ENCODE measurements around the gene SPA17. TPM values are rescaled to one million over a fixed set of nuclear protein-coding genes. Genes with fewer than 3 reads are reported as not detected.

The SPA17 gene
- total and polyA plus RNA-seq, 2 of the 4 experiments (the other 2 are of a cell fraction), result 9.9 to 10.6 TPM

GRCh38 chr11:124693142-124693541 lies 19.4 kb downstream of the SPA17 start:
- Histone ChIP-seq H4K20me1 (ENCODE audit: insufficient read depth, low read length) (no peaks in the 10 kb centered on the region), H3K18ac (ENCODE audit: low read depth, low read length) (no peak overlapping the region), H3K9ac (ENCODE audit: low read depth, low read length) (no peak overlapping the region), H3K4me1 (ENCODE audit: control insufficient read depth, insufficient read depth, low read length) (no peaks in the 10 kb centered on the region), H4K91ac (ENCODE audit: insufficient read depth, low read depth, low read length) (no peak overlapping the region), H2BK120ac (ENCODE audit: low read depth, low read length) (no peak overlapping the region), H3K4me3 (ENCODE audit: insufficient read depth, low read depth, low read length) (no peak overlapping the region), H2AK5ac (ENCODE audit: low read depth, low read length) (no peak overlapping the region), H3K23ac (ENCODE audit: low read depth, low read length) (no peak overlapping the region), H4K5ac (ENCODE audit: low read depth, low read length) (no peak overlapping the region), H2AFZ (replicated peaks; ENCODE audit: low read length, poor library complexity) (no peak overlapping the region), H4K8ac (ENCODE audit: low read depth in 2 of 2, low read length in 2 of 2) (no peak overlapping the region), H3K79me1 (ENCODE audit: low read depth in 1 of 2, low read length in 2 of 2) (no peaks in the 10 kb centered on the region), H3K27ac (ENCODE audit: insufficient read depth, low read length) (no peak overlapping the region), H3K4me2 (ENCODE audit: low read depth, low read length) (no peak overlapping the region), H3K27me3 (ENCODE audit: control insufficient read depth, insufficient read depth, low read length) (no peaks in the 10 kb centered on the region), H2BK5ac (ENCODE audit: low read depth, low read length, poor library complexity, severe bottlenecking) (no peak overlapping the region), H3K4ac (ENCODE audit: low read depth, low read length) (no peak overlapping the region), H2BK15ac (ENCODE audit: low read depth, low read length) (no peak overlapping the region), H2BK20ac (ENCODE audit: low read depth, low read length) (no peak overlapping the region), H2AK9ac (replicated peaks; ENCODE audit: low read depth, low read length, poor library complexity) (no peak overlapping the region), H3K56ac (ENCODE audit: extremely low read depth, insufficient read depth, low read length) (no peak overlapping the region), H3K36me3 (ENCODE audit: control insufficient read depth, insufficient read depth, low read length) (no peaks in the 10 kb centered on the region), H3K14ac (replicated peaks; ENCODE audit: low read depth, low read length) (no peak overlapping the region), H3K9me3 (ENCODE audit: control insufficient read depth, insufficient read depth, low read length) (no peaks in the 10 kb centered on the region), H3K9me1 (ENCODE audit: insufficient read depth, low read length) (no peaks in the 10 kb centered on the region)
- ChIA-PET CTCF (interaction anchor here (0.6 kb wide), 1 partner anchor 21 kb away, joined by 3 read pairs; no protein-coding TSS in a partner anchor), POLR2A (ENCODE audit: unreplicated experiment) (no interaction called here)
- intact Hi-C loops (cut with micrococcal nuclease) (no loop called here), dilution Hi-C loops (cut with HindIII; ENCODE audit: low sequenced_read_pairs, unreplicated experiment) (no loop called here), in situ Hi-C loops (cut with MboI; ENCODE audit: low sequenced_read_pairs) (no loop called here)
- ATAC-seq (ENCODE audit: low read depth) (no peak), DNase-seq (no peak)
- no peak for TF ChIP-seq SMC3 (IDR thresholded peaks at IDR 0.05; ENCODE audit: low read depth, low read length)
- no CpG with 5 or more reads among the region's 2 CpGs for WGBS, 2 experiments (ENCODE audit: extremely low coverage in 2 of 2, insufficient read length in 1 of 2)
- BruUV-seq (replicated peaks), result no TSS peak
